CD4-positive, alpha-beta T cell treated with Interleukin-21 for 1 hour (primary cell): ENCODE measurements around the gene PLCB4.

ENCODE experiments used
- DNase-seq: peaks from one replicate; pipeline ENCODE4 v3.0.0-alpha.2; 2020

The PLCB4 gene

GRCh38 chr20:9286501-9287461, 217.9 kb downstream of the PLCB4 start:
- no peak for DNase-seq

- DNase-seq: no peak
Measured at GRCh38 chr20:9287826-9288225, 218.9 kb downstream of the PLCB4 start.

- no peak for DNase-seq
Measured at GRCh38 chr20:9290331-9290730, 221.4 kb downstream of the PLCB4 start.

GRCh38 chr20:9293145-9293544, 224.3 kb downstream of the PLCB4 start:
- no peak for DNase-seq

GRCh38 chr20:9294041-9294440, 225.2 kb downstream of the PLCB4 start:
- no peak for DNase-seq

- DNase-seq: no peak
Measured at GRCh38 chr20:9298906-9299305, 230.0 kb downstream of the PLCB4 start.

GRCh38 chr20:9300080-9300479, 231.2 kb downstream of the PLCB4 start:
- no peak for DNase-seq

GRCh38 chr20:9300534-9300933, 231.6 kb downstream of the PLCB4 start:
- DNase-seq: no peak

- no peak for DNase-seq
Measured at GRCh38 chr20:9301129-9302090, 232.5 kb downstream of the PLCB4 start.

- DNase-seq: no peak
Measured at GRCh38 chr20:9302091-9302462, 233.2 kb downstream of the PLCB4 start.

GRCh38 chr20:9306521-9306920, 237.6 kb downstream of the PLCB4 start:
- no peak for DNase-seq

GRCh38 chr20:9308056-9308455, 239.2 kb downstream of the PLCB4 start:
- no peak for DNase-seq

GRCh38 chr20:9311132-9311531, 242.2 kb downstream of the PLCB4 start:
- no peak for DNase-seq

- DNase-seq: peak; percentile 6
Measured at GRCh38 chr20:9319687-9320384, 250.9 kb downstream of the PLCB4 start.

- DNase-seq: no peak
Measured at GRCh38 chr20:9321007-9321406, 252.1 kb downstream of the PLCB4 start.

- no peak for DNase-seq
Measured at GRCh38 chr20:9322661-9323060, 253.8 kb downstream of the PLCB4 start.

GRCh38 chr20:9323622-9324021, 254.7 kb downstream of the PLCB4 start:
- DNase-seq: no peak

GRCh38 chr20:9329355-9330101, 260.6 kb downstream of the PLCB4 start:
- DNase-seq: no peak

- no peak for DNase-seq
Measured at GRCh38 chr20:9330151-9330550, 261.3 kb downstream of the PLCB4 start.

GRCh38 chr20:9331707-9332435, 263.0 kb downstream of the PLCB4 start:
- no peak for DNase-seq

GRCh38 chr20:9332791-9333479, 264.0 kb downstream of the PLCB4 start:
- no peak for DNase-seq
